Measurements from ENCODE around the gene RBMY1D.
"Not testable (repeated sequence)": the region's sequence is repeated elsewhere in the genome, so short reads cannot be mapped to it uniquely, and the experiment has no call there.

The RBMY1D gene

DNA sequence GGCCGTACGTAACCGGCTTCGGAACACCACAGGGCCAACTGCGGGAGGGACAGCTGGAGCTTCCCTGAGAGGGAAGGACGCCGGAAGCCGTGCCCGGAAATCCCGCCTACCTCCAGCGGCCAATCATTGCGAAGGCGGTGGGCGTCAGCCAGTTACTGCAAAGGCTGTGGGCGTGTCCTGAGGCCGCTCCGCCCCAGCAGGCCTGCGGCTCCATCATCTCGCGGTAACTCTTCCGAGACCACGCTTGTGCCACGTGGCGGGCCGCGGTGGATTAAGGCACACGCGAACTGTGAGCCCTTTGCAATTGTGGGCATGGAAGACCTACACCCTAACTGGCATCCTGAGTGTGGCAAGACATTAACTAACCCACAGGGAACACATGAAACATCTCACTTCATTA, at the start of gene RBMY1D:
Gene RBMY1D (minus strand): TSS at position 101 of the 400 bp plus-strand sequence. CDS start 2,013 bp downstream, outside the sequence.
- DNase-seq, result not testable (repeated sequence)

DNA sequence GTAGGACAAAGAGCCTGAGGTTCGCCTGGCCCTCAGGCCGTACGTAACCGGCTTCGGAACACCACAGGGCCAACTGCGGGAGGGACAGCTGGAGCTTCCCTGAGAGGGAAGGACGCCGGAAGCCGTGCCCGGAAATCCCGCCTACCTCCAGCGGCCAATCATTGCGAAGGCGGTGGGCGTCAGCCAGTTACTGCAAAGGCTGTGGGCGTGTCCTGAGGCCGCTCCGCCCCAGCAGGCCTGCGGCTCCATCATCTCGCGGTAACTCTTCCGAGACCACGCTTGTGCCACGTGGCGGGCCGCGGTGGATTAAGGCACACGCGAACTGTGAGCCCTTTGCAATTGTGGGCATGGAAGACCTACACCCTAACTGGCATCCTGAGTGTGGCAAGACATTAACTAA, 23.6 kb upstream of the RBMY1D start, which contains the start of gene RBMY1E:
Gene RBMY1E (minus strand): TSS at position 101 of the 400 bp plus-strand sequence. CDS start 1,978 bp downstream, outside the sequence.
- DNase-seq, result not testable (repeated sequence)

DNA sequence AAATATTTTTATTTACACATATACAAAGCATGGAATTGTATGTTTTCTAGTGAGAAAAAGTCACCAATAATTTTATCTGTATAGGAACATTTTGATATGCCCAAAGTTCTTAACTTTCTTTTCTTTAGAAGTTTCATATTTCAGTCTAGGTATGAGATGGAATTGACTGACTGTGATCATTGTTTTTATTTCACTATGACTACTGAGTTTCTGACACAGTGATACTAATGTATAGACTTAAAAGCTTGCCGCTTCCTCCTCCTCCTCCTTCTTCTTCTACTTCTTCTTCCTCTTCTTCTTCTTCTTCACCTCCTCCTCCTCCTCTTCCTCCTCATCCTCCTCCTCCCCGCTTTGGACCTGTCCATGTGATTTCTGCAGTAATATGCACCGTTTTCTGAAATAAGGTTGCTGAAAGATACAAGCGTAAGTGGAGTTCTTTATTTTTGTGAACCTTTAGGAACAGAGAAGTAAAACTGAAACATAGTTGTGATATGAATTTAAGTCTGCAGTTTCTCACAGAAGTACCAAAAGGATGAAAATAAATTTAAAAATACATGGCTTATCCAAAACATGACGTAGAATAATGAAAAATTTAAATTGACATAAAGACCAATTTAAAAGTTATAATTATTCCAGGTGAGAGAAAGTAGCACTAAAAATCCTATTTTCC, 24.8 kb downstream of the RBMY1D start:
- not testable (repeated sequence) for DNase-seq

GRCh38 chrY:21845481-21845880, 48.8 kb downstream of the RBMY1D start:
- DNase-seq, result no peak

- no peak for DNase-seq
Measured at GRCh38 chrY:21842090-21842489, 52.2 kb downstream of the RBMY1D start.

GRCh38 chrY:21839489-21839888, 54.8 kb downstream of the RBMY1D start:
- no peak for DNase-seq

DNA sequence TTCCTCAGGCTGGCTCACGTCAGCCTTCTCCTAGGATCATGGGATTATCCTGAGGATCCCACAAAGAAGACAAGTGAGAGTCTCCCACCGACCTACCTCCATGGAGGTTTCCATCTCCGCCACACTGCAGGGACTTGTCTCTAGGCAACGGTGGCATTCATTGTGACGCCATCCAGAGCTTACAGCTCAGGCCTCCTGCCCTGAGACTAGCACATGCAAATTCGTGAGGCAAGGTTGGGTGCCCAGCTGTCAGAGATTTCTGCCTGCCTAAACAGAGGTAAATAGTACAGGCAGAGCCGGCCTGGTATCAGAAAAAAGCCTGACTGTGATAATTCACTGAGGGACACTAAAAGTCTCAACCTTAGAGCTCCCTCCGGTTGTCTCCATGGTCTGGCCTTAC, 58.0 kb downstream of the RBMY1D start:
- no peak for DNase-seq

GRCh38 chrY:21835052-21835451, 59.3 kb downstream of the RBMY1D start:
- no peak for DNase-seq

Measured in activated CD4-positive, alpha-beta T cell treated with anti-CD3 and anti-CD28 coated beads, Interleukin-2, amount 50 U/mL, for 48 hours (primary cell).